CD4-positive, alpha-beta T cell treated with Interleukin-15 for 4 hours (primary cell): ENCODE results near the gene ALAD.

Source experiments
- DNase-seq: peaks from one replicate; pipeline ENCODE4 v3.0.0-alpha.2; 2020; ENCODE audit warnings: low spot score

ALAD gene

DNA sequence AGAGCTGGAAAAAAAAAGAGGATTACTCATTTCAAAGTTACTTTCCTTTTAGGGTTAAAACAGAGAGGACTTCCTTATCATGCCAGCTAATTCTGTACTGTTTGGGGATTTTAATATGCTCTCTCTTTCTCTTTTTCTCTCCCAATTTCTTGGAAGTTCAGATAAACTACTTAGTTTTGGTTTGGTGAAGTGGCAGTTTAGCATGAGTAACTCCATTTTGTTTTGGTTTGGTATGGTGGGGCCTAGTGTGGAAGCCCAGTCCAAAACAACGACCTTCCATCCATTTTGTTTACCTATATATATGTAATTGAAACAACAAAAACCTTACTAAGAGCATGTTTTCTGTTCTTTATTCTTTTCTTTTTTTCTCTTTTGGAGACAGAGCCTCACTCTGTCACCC, 55.4 kb downstream of the ALAD start:
- no peak for DNase-seq

DNA sequence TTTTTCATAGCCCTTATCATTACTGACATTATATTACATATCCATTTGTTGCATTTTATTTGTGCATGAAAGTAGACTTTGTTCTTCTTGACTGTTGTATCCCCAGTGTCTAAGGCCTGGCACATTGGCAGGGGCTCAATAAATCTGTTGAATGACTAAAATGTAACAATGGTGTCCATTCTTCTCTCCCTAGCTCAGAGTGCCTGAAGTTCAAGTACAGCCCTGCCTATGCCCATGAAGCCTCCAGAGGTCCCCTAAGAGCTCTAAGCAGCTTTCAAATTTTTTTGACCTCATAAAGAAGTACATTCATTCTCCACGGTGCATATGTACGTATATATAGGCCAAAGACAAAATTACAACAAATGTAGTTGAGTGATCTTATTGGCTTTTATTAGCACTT, 55.9 kb downstream of the ALAD start:
- no peak for DNase-seq

DNA sequence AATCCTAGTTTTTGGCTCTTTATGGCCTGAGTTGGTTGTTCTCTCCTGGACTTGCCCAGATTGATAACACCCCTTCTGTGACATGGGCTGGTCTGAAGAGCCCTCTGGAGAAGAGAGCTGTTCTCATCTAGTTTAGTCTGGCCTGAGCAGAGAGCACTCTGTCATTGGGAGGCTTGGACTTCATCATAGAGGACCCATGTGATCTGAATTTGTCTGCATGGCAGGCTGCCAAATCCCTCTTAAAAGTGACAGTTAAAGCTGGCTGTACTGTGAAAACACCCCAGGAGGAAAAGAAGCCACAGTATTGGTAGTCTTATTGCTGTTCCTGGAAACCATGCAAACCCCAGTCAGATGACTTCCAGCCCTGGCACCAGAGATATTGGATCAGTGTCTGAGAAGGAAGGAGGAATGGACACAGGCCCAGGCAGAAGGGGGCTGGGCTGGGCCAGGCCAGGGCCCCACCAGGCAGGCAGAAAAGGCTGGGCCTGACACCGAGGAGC, 57.3 kb downstream of the ALAD start:
- no peak for DNase-seq

DNA sequence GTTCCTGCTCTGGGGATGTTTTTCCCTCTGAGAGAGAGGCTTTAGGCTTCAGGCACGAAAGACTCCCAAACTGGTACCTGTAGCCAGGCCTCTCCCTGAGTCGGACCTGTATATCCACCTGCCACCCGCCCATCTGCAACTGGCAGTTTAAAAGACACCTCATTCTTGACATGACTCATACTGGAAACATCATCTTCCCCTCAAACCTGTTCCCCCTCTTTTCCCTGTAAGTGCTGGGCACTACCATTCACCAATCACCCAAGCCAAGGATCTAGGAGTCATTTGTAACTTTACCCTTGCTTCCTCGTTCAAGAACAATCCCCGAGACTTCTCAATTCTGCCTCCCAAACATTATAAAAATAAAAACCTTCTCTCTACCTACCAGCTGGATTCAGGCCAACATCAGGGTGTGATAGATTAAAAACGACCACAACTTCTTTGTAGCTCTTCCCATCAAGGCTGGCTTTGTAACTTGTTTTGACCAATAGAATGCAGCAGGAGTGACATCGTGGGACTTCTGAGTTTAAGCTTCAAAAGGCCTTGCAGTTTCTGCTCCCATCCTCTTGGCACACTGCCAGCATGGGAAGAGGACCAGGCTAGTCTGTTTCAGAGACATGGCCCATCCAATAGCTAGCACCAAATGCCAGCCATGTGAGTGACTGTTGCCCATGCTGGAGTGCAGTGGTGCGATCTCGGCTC, 59.2 kb downstream of the ALAD start:
- no peak for DNase-seq

DNA sequence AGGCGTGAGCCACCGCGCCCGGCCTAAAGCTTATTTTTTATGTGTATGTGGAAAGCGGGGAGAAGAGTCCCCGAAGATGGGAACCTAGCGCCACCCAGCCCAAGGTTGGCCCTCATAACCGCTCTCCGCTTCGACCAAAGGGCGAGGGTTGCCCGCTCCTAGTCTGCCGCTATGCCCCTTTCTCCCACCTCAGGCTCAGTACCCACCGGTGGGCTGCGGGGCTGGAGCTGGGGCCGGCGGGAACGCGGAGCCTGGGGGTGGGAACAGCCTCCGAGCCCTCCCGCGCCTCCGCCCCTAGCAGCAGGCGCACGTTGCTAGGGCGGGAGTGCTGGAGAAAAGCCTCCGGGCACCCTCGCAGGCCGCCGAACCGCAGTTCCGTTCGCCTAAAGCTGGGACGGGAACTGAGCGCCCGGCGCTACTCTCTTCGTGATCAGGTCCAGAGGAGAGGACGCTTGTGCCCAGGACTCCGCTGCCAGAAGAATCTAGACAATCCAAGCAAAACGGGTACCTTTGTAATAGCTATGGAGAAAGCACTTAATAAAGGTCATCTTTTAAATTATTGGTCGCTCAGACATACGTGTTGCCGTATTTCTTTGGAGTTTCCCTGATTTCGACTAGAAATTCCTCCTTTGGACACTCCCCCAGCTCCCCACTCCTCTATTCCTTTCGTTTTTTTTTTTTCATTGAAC, 60.9 kb downstream of the ALAD start, which contains the start of gene WDR31:
WDR31 (minus strand) TSS at position 265 of the 689 bp plus-strand sequence. CDS start 8,253 bp downstream, outside the sequence.
- peak; percentile 81 for DNase-seq

DNA sequence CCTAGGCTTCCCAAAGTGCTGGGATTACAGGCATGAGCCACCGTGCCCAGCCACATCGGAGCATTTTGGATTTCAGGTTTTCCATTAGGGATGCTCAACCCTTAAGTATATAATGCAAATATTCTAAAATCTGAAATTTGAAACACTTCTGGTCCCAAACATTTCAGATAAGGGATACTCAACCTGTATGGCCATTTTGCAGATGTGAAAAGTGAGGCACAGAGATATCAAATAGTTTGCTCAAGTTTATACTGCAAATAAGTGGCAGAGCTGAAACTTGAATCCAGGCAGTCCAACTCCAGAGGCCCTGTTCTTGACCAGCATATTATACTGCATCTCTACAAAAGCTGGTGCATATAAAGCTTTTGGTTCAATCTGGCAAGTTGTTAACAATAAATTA, 63.4 kb downstream of the ALAD start:
- no peak for DNase-seq
